ENCODE measurements around the gene GPT2.

DNA sequence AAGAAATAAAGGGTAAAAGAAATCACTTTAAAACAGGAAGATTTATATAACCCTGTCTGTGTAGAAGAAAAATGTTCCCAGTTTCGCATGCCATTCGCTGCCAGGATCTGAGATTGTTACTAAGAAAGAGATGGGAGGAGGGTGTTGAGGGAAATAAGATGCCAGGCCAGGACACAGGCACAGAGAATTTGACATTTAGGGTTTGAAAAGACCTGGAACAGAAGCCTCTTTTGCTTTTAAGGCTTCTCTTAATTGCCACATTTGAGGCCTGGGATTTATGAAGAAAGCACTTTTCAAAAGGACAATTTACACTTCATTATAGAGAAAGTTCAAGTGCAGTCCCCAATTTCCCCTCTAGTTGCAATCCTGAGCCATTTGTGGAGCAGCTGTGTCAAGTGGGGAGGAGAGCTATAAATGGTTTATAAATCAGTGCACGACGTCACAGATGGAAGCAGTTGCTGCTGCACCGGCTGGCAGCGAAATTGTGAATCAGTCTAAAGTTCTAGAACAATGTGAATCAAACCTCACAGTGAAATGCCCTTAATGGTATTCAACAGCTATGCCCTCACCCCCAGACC is 26.7 kb upstream of the GPT2 start:
- TF ChIP-seq GABPA (IDR thresholded peaks at IDR 0.05; ENCODE audit: low read depth), result no peak
- no peak for TF ChIP-seq SPI1 (IDR thresholded peaks at IDR 0.05; ENCODE audit: borderline replicate concordance, low read depth)
- TF ChIP-seq CTCF (IDR thresholded peaks at IDR 0.05; ENCODE audit: insufficient read depth, low read length), result no peak
- TF ChIP-seq REST (IDR thresholded peaks at IDR 0.05; ENCODE audit: insufficient replicate concordance, low read depth), result no peak
